Measurements from ENCODE around the gene POMT2.

DNA sequence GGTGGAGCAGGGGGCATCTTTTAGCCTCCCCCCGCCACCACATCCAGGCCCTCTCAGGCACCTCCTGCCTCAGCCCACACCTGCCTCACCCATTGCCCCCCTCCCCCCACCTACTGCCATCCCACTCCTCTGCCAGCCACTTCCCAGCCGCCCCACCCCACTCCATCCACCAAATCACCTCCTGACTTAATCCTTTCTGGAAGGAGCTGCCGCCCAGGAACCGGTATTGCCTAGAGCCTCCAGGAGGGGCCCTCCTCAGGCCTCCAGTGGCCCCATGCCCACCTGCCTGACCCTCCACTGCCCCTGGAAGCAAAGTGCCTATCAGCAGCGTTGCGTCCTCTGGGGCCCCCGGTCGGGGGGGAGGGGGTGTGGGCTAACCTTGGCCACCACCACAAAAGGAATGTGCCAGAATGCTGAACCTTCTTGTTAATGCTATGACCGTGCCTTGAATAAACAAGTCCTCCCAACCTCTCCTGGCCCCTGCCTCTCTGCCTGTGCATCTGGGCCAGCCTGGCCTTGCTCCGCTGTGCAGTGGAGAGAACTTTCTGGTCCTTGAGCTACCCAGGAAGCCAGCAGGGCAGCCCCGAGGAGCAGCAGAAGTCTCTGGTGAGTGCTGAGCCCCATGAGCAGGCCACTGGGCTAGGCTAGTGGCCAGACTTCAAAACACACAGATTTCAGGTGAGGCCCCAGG lies 61.5 kb downstream of the POMT2 start:
- TF ChIP-seq, protein P1, sequence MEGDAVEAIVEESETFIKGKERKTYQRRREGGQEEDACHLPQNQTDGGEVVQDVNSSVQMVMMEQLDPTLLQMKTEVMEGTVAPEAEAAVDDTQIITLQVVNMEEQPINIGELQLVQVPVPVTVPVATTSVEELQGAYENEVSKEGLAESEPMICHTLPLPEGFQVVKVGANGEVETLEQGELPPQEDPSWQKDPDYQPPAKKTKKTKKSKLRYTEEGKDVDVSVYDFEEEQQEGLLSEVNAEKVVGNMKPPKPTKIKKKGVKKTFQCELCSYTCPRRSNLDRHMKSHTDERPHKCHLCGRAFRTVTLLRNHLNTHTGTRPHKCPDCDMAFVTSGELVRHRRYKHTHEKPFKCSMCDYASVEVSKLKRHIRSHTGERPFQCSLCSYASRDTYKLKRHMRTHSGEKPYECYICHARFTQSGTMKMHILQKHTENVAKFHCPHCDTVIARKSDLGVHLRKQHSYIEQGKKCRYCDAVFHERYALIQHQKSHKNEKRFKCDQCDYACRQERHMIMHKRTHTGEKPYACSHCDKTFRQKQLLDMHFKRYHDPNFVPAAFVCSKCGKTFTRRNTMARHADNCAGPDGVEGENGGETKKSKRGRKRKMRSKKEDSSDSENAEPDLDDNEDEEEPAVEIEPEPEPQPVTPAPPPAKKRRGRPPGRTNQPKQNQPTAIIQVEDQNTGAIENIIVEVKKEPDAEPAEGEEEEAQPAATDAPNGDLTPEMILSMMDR (conservative IDR thresholded peaks at IDR 0.05 in 1 of 2, IDR thresholded peaks at IDR 0.05 in 1 of 2; ENCODE audit: low read depth in 1 of 2, low read length in 2 of 2), result no peak
- TF ChIP-seq EZH2 (IDR thresholded peaks at IDR 0.05; ENCODE audit: low read length, missing control alignments), result no peak
